ENCODE data around the gene PGLYRP4. TPM values are rescaled to one million over a fixed set of nuclear protein-coding genes. Genes with fewer than 3 reads are reported as not detected.

Gene PGLYRP4
- total RNA-seq, 2 experiments from 2014 or later, result not detected

DNA sequence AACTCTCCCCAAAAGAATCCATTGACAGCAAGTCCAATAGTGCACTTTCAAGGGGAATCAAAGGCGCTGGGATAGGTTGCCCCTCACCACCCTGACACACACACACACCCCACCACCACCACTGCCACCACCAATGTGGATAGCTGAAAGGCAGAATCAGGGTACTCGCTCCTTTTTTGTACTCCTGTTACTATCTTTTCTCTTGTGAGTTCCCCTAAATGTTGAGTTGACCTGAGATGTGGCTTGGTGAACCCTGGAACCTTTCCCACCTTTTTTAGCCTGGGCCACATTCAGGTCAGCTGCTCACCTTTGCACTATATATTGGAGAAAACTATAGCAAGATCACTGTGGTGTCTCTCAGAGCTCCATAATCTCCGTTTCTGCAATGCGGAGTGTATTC, 38.4 kb upstream of the PGLYRP4 start:
- Histone ChIP-seq H3K36me3 (ENCODE audit: insufficient read depth, low read length) (no peaks in the 10 kb centered on the region), H4K20me1 (ENCODE audit: insufficient read depth, low read length) (no peaks in the 10 kb centered on the region), H3K9me2 (ENCODE audit: insufficient read depth, low read length) (no peaks in the 10 kb centered on the region), H3K27ac (ENCODE audit: low read depth, low read length, poor library complexity, severe bottlenecking) (no peak overlapping the region), H3K79me2 (ENCODE audit: insufficient read depth, low read depth, low read length) (no peaks in the 10 kb centered on the region), H3K4me1 (ENCODE audit: insufficient read depth, low read length, poor library complexity, severe bottlenecking) (no peaks in the 10 kb centered on the region), H3K9me3 (ENCODE audit: low read length) (no peaks in the 10 kb centered on the region), H3K4me2 (ENCODE audit: low read length) (no peak overlapping the region), H2AFZ (ENCODE audit: low read length) (no peak overlapping the region), H3K4me3 (ENCODE audit: low read depth, low read length, poor library complexity, severe bottlenecking) (no peak overlapping the region)
- POLR2A ChIA-PET, result no interaction called here
- CTCF ChIA-PET (ENCODE audit: unreplicated experiment), result no interaction called here
- no peak for DNase-seq (ENCODE audit: low spot score)
- intact Hi-C loops (cut with micrococcal nuclease; ENCODE audit: unreplicated experiment), result no loop called here
- no peak for TF ChIP-seq EZH2phosphoT487 (IDR thresholded peaks at IDR 0.05; ENCODE audit: borderline replicate concordance, low read depth, low read length)
- TF ChIP-seq, protein P1, sequence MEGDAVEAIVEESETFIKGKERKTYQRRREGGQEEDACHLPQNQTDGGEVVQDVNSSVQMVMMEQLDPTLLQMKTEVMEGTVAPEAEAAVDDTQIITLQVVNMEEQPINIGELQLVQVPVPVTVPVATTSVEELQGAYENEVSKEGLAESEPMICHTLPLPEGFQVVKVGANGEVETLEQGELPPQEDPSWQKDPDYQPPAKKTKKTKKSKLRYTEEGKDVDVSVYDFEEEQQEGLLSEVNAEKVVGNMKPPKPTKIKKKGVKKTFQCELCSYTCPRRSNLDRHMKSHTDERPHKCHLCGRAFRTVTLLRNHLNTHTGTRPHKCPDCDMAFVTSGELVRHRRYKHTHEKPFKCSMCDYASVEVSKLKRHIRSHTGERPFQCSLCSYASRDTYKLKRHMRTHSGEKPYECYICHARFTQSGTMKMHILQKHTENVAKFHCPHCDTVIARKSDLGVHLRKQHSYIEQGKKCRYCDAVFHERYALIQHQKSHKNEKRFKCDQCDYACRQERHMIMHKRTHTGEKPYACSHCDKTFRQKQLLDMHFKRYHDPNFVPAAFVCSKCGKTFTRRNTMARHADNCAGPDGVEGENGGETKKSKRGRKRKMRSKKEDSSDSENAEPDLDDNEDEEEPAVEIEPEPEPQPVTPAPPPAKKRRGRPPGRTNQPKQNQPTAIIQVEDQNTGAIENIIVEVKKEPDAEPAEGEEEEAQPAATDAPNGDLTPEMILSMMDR (conservative IDR thresholded peaks at IDR 0.05; ENCODE audit: low read length), result no peak
- no TSS peak for BruUV-seq (replicated peaks)

DNA sequence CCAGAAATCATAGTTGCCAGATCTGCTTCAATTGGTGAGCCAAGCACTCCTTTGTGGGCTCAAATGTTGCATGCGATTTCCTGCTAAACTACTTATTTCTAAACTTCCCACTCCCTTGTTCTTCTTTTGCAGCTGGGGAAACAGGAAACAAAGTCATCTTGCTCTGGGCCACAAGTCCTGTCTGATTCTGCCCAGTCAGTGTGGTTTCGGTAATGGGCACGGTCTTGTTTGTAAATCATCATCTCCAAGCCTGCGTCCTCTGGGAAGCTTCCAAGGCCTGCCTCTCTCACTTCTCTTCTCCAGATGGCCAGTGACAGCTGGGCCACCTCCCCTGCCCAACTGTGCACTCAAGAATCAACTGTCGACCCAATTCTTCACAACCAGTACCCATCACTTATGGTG, 37.9 kb upstream of the PGLYRP4 start:
- Histone ChIP-seq H4K20me1 (ENCODE audit: insufficient read depth, low read length) (no peaks in the 10 kb centered on the region), H3K4me3 (ENCODE audit: low read depth, low read length, poor library complexity, severe bottlenecking) (no peak overlapping the region), H3K27ac (ENCODE audit: low read depth, low read length, poor library complexity, severe bottlenecking) (no peak overlapping the region), H3K9me3 (ENCODE audit: low read length) (no peaks in the 10 kb centered on the region), H2AFZ (ENCODE audit: low read length) (no peak overlapping the region), H3K36me3 (ENCODE audit: insufficient read depth, low read length) (no peaks in the 10 kb centered on the region), H3K9me2 (ENCODE audit: insufficient read depth, low read length) (no peaks in the 10 kb centered on the region), H3K79me2 (ENCODE audit: insufficient read depth, low read depth, low read length) (no peaks in the 10 kb centered on the region), H3K4me2 (ENCODE audit: low read length) (no peak overlapping the region), H3K4me1 (ENCODE audit: insufficient read depth, low read length, poor library complexity, severe bottlenecking) (no peaks in the 10 kb centered on the region)
- TF ChIP-seq EZH2phosphoT487 (IDR thresholded peaks at IDR 0.05; ENCODE audit: borderline replicate concordance, low read depth, low read length), result no peak
- TF ChIP-seq, protein P1 (conservative IDR thresholded peaks at IDR 0.05; ENCODE audit: low read length), result no peak
- ChIA-PET CTCF (ENCODE audit: unreplicated experiment) (no interaction called here), POLR2A (no interaction called here)
- DNase-seq (ENCODE audit: low spot score), result no peak
- intact Hi-C loops (cut with micrococcal nuclease; ENCODE audit: unreplicated experiment), result no loop called here
- no TSS peak for BruUV-seq (replicated peaks)

DNA sequence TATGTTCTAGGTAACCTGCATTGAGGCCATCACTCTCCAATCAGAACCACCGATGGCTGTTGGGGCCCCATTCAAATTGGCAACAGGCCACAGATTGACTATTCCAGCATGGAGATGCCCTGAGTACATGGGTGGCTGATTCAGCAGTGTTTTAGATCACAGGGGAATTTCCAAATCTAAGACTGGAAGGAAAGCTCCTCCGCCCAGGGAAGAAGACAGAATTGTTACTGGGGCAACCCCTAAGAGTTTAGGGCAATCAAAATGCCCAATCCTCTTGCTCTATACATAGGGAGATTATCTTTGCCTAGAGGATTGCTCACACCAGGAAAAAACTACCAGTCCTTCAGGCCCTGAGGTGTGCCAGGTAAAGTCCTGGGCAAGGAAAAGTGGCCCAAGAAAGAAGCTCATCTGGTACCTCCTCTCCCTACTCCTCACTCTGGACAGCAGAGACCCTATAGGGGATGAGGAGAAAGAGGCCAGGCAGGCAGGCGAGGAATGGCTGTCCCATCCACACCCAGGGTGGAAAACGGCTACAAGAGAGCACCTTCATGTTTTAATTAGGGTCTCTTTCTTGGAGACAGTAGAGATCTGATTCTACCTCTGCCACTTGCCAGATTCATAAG, 36.4 kb upstream of the PGLYRP4 start:
- no peak for TF ChIP-seq EZH2phosphoT487 (IDR thresholded peaks at IDR 0.05; ENCODE audit: borderline replicate concordance, low read depth, low read length)
- TF ChIP-seq, protein P1 (conservative IDR thresholded peaks at IDR 0.05; ENCODE audit: low read length), result no peak
- no peaks in the 10 kb centered on the region for H3K36me3 ChIP-seq (ENCODE audit: insufficient read depth, low read length)
- intact Hi-C loops (cut with micrococcal nuclease; ENCODE audit: unreplicated experiment), result no loop called here
- CTCF ChIA-PET (ENCODE audit: unreplicated experiment), result no interaction called here
- BruUV-seq (replicated peaks), result no TSS peak
- H3K9me3 ChIP-seq (ENCODE audit: low read length), result no peaks in the 10 kb centered on the region
- no peak overlapping the region for H3K27ac ChIP-seq (ENCODE audit: low read depth, low read length, poor library complexity, severe bottlenecking)
- POLR2A ChIA-PET, result interaction anchor here (0.5 kb wide), 1 partner anchor 68 kb away, joined by 3 read pairs; no protein-coding TSS in a partner anchor
- H3K9me2 ChIP-seq (ENCODE audit: insufficient read depth, low read length), result no peaks in the 10 kb centered on the region
- no peak for DNase-seq (ENCODE audit: low spot score)
- H3K79me2 ChIP-seq (ENCODE audit: insufficient read depth, low read depth, low read length), result no peaks in the 10 kb centered on the region
- no peaks in the 10 kb centered on the region for H3K4me1 ChIP-seq (ENCODE audit: insufficient read depth, low read length, poor library complexity, severe bottlenecking)
- H3K4me3 ChIP-seq (ENCODE audit: low read depth, low read length, poor library complexity, severe bottlenecking), result no peak overlapping the region
- no peak overlapping the region for H3K4me2 ChIP-seq (ENCODE audit: low read length)
- H4K20me1 ChIP-seq (ENCODE audit: insufficient read depth, low read length), result no peaks in the 10 kb centered on the region
- no peak overlapping the region for H2AFZ ChIP-seq (ENCODE audit: low read length)
